Activated CD4-positive, alpha-beta memory T cell treated with anti-CD3 and anti-CD28 coated beads, Interleukin-2, amount 10 ng/mL, durations not matched to agents 7 days and 5 days (primary cell): Measurements from ENCODE around the gene ARID5A. TPM values are rescaled to one million over a fixed set of nuclear protein-coding genes. Genes with fewer than 3 reads are reported as not detected.
"Not testable (repeated sequence)": the region's sequence is repeated elsewhere in the genome, so short reads cannot be mapped to it uniquely, and the experiment has no call there.

Source experiments
- CTCF ChIA-PET: fragments of 350-600 bp; sonication (Branson Sonifier 250); formaldehyde crosslinking; loops from one replicate; lab custom pipeline; 2021; ENCODE audit warnings: antibody characterized with exemption, inconsistent platforms; lab: Charles Lee
- POLR2A ChIA-PET: fragments of 350-600 bp; sonication (Branson Sonifier 250); formaldehyde crosslinking; loops from one replicate; lab custom pipeline; 2021; ENCODE audit warnings: antibody characterized with exemption; lab: Charles Lee
- DNase-seq: peaks from one replicate; pipeline ENCODE4 v3.0.0-alpha.2; 2020
- H3K27ac Mint-ChIP-seq: one replicate; pipeline ENCODE4 v1.8.0; 2021; ENCODE audit warnings: mild to moderate bottlenecking, mixed read lengths
- H3K27me3 Mint-ChIP-seq: one replicate; pipeline ENCODE4 v1.8.0; 2021; ENCODE audit warnings: mixed read lengths
- H3K36me3 Mint-ChIP-seq: one replicate; pipeline ENCODE4 v1.8.0; 2021; ENCODE audit warnings: low read depth, mixed read lengths
- H3K4me1 Mint-ChIP-seq: one replicate; pipeline ENCODE4 v1.8.0; 2021; ENCODE audit warnings: mixed read lengths
- H3K4me3 Mint-ChIP-seq: one replicate; pipeline ENCODE4 v1.8.0; 2021; ENCODE audit warnings: mild to moderate bottlenecking, mixed read lengths
- H3K9me3 Mint-ChIP-seq: one replicate; pipeline ENCODE4 v1.8.0; 2021; ENCODE audit warnings: mixed read lengths
- total RNA-seq, 2 experiments: library from RNA; stranded (reverse); gene quantifications; one replicate each; pipeline ENCODE4 v1.2.3, GENCODE V29; 2021

Gene ARID5A
- total RNA-seq = 10 to 100 TPM; 80.0 to 86.8 TPM

DNA sequence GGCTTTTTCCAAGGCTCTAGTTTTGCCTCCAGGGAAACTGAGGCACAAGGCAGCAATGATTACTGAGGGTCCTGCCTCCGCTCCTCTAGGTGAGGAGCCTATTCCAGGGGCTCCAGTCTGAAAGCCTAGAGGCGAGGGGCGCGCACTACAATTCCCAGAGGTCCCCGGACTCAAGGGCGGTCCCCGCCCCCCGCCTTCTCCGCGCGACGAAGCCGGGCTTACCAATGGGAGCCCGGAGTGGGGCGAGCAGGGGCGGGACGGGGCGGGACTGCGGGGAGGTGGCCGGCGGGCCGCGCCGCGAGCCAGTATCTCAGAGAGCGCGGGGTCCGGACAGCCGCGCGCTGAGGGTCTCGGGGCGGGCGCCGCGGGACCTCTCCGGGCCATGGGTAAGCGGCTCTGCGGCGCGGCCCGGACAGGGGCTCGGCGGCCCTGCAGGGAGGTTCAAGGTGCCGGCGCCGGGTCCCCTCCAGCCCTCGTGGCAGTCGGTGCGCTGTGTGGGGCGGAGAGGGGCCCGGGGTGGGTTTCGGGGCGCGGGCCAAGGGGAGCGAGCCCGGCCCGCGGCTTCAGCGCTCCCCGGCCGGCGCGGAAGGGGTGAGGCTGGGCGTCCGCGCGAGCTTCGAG lies at the start of gene ARID5A:
Gene ARID5A (plus strand): TSS at position 308 of the 621 bp plus-strand sequence. CDS start 75 bp downstream, at position 383.
- ChIA-PET POLR2A (interaction anchor here (0.7 to 8.2 kb wide), 19 partner anchors 9 to 418 kb away, joined by 3 to 221 read pairs (median 7); partner anchors contain the start of genes ITPRIPL1, KANSL3 and NCAPH), CTCF (interaction anchor here (0.8 to 6.2 kb wide), 6 partner anchors 9 to 224 kb away, joined by 3 to 63 read pairs (median 9); partner anchors contain the start of gene ITPRIPL1)
- H3K27ac Mint-ChIP-seq = peak within 1 kb of the TSS; percentile 97
- peaks cover 8% of the 10 kb centered on the region for H3K27me3 Mint-ChIP-seq
- peak within 1 kb of the TSS; percentile 90 for H3K4me3 Mint-ChIP-seq
- DNase-seq = peak; percentile 94
- no peaks in the 10 kb centered on the region for H3K9me3 Mint-ChIP-seq
- peaks cover 68% of the 10 kb centered on the region for H3K4me1 Mint-ChIP-seq
- H3K36me3 Mint-ChIP-seq = peaks cover 37% of the 10 kb centered on the region

GRCh38 chr2:96489261-96489660 lies 47.3 kb upstream of the ARID5A start:
- no peak overlapping the region for H3K4me3 Mint-ChIP-seq
- DNase-seq = no peak
- ChIA-PET POLR2A (no interaction called here), CTCF (interaction anchor here (1.0 kb wide), 1 partner anchor 17 kb away, joined by 3 read pairs; no protein-coding TSS in a partner anchor)
- peaks cover 5% of the 10 kb centered on the region for H3K9me3 Mint-ChIP-seq
- peaks cover 24% of the 10 kb centered on the region for H3K36me3 Mint-ChIP-seq
- peak overlapping the region; percentile 1 for H3K27ac Mint-ChIP-seq
- H3K27me3 Mint-ChIP-seq = no peaks in the 10 kb centered on the region
- H3K4me1 Mint-ChIP-seq = peaks cover 63% of the 10 kb centered on the region

GRCh38 chr2:96489663-96490062 lies 46.9 kb upstream of the ARID5A start:
- Mint-ChIP-seq H3K9me3 (peaks cover 7% of the 10 kb centered on the region), H3K4me1 (peaks cover 61% of the 10 kb centered on the region), H3K36me3 (peaks cover 27% of the 10 kb centered on the region), H3K4me3 (no peak overlapping the region), H3K27ac (peak overlapping the region; percentile 28), H3K27me3 (no peaks in the 10 kb centered on the region)
- DNase-seq = no peak
- POLR2A ChIA-PET = no interaction called here
- CTCF ChIA-PET = no interaction called here

- Mint-ChIP-seq H3K27me3 (no peaks in the 10 kb centered on the region), H3K9me3 (peaks cover 13% of the 10 kb centered on the region), H3K4me1 (peaks cover 55% of the 10 kb centered on the region), H3K36me3 (peaks cover 28% of the 10 kb centered on the region), H3K4me3 (no peak overlapping the region), H3K27ac (peak overlapping the region; percentile 69)
- POLR2A ChIA-PET = interaction anchor here (0.9 kb wide), 1 partner anchor 85 kb away, joined by 3 read pairs; no protein-coding TSS in a partner anchor
- no peak for DNase-seq
- CTCF ChIA-PET = interaction anchor here (1.4 kb wide), 1 partner anchor 46 kb away, joined by 3 read pairs; no protein-coding TSS in a partner anchor
Observed at GRCh38 chr2:96491860-96492497, 44.6 kb upstream of the ARID5A start.

- no peak for DNase-seq
- Mint-ChIP-seq H3K27ac (no peak overlapping the region), H3K4me1 (peaks cover 55% of the 10 kb centered on the region), H3K4me3 (no peak overlapping the region), H3K27me3 (no peaks in the 10 kb centered on the region), H3K9me3 (peaks cover 13% of the 10 kb centered on the region), H3K36me3 (peaks cover 25% of the 10 kb centered on the region)
- POLR2A ChIA-PET = interaction anchor here (0.5 to 0.9 kb wide), 2 partner anchors 86 to 185 kb away, joined by 3 to 4 read pairs; no protein-coding TSS in a partner anchor
- CTCF ChIA-PET = interaction anchor here (1.4 kb wide), 1 partner anchor 45 kb away, joined by 3 read pairs; no protein-coding TSS in a partner anchor
Observed at GRCh38 chr2:96493072-96493471, 43.5 kb upstream of the ARID5A start.

GRCh38 chr2:96494188-96494587 lies 42.4 kb upstream of the ARID5A start:
- Mint-ChIP-seq H3K4me3 (no peak overlapping the region), H3K4me1 (peaks cover 52% of the 10 kb centered on the region), H3K27ac (no peak overlapping the region), H3K9me3 (peaks cover 13% of the 10 kb centered on the region), H3K27me3 (no peaks in the 10 kb centered on the region), H3K36me3 (peaks cover 19% of the 10 kb centered on the region)
- ChIA-PET POLR2A (no interaction called here), CTCF (no interaction called here)
- DNase-seq = no peak

- Mint-ChIP-seq H3K4me3 (no peak overlapping the region), H3K27ac (no peak overlapping the region), H3K9me3 (peaks cover 13% of the 10 kb centered on the region), H3K27me3 (peaks cover 2% of the 10 kb centered on the region), H3K36me3 (peaks cover 22% of the 10 kb centered on the region), H3K4me1 (peaks cover 41% of the 10 kb centered on the region)
- POLR2A ChIA-PET = interaction anchor here (1.2 to 1.5 kb wide), 3 partner anchors 8 to 176 kb away, joined by 3 to 6 read pairs (median 3); no protein-coding TSS in a partner anchor
- DNase-seq = no peak
- CTCF ChIA-PET = interaction anchor here (1.4 kb wide), 1 partner anchor 89 kb away, joined by 3 read pairs; no protein-coding TSS in a partner anchor
Observed at GRCh38 chr2:96495982-96496629, 40.4 kb upstream of the ARID5A start.

GRCh38 chr2:96498021-96498431 lies 38.5 kb upstream of the ARID5A start:
- no peak for DNase-seq
- H3K9me3 Mint-ChIP-seq = peaks cover 13% of the 10 kb centered on the region
- POLR2A ChIA-PET = no interaction called here
- peaks cover 41% of the 10 kb centered on the region for H3K4me1 Mint-ChIP-seq
- CTCF ChIA-PET = no interaction called here
- peaks cover 2% of the 10 kb centered on the region for H3K27me3 Mint-ChIP-seq
- H3K36me3 Mint-ChIP-seq = peaks cover 22% of the 10 kb centered on the region
- no peak overlapping the region for H3K4me3 Mint-ChIP-seq
- no peak overlapping the region for H3K27ac Mint-ChIP-seq

GRCh38 chr2:96498611-96499010 lies 37.9 kb upstream of the ARID5A start:
- POLR2A ChIA-PET, DNase-seq, H3K27ac Mint-ChIP-seq, H3K4me3 Mint-ChIP-seq, H3K27me3 Mint-ChIP-seq, CTCF ChIA-PET: not testable (repeated sequence)
- H3K4me1 Mint-ChIP-seq = peaks cover 39% of the 10 kb centered on the region
- peaks cover 13% of the 10 kb centered on the region for H3K9me3 Mint-ChIP-seq
- peaks cover 22% of the 10 kb centered on the region for H3K36me3 Mint-ChIP-seq

DNA sequence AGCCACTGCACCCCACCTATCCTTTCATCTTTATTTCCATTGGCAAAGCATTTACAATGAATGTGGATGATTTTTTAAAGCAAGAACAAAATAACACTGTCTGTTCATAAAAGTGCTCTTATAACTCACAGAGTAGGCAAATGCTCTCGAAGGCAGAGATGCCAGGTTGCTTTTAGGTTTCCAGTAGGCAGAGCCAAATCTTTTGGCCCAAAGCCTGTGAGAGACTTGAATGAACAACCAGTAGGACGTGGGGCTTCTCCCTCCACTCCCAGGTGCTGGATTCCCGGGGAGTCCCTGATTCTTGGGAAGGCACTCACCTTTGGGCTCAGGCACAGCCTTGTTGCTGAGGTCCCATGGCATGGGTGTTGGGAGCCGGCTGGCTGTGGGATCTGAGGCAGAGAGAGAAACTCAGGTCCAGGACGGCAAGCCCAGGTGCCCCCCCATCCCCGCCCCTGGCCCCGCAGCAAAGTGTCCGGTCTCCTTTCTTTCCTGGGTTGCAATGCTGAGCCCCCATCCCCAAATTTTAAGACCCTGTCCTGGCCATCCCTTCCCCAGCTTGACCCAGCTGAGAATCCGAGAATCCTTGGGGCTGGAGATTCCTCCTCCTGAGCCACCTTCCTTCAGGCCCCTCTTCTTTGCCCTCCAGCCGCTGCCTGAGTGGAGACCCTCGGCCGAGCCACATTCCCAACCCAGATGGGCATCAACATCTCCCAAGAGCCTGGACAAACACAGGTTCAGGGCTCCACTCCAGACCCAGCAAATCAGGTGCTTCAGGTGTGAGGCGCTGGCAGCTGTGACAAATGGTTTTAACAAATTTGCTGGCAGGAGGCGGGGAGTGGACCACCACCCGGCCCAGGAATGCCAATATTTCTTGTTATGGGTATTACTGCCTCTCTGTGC lies 37.2 kb upstream of the ARID5A start:
- Mint-ChIP-seq H3K27me3 (peaks cover 2% of the 10 kb centered on the region), H3K9me3 (peaks cover 8% of the 10 kb centered on the region), H3K36me3 (peaks cover 16% of the 10 kb centered on the region), H3K4me3 (no peak overlapping the region), H3K27ac (no peak overlapping the region), H3K4me1 (peaks cover 38% of the 10 kb centered on the region)
- no peak for DNase-seq
- ChIA-PET CTCF (no interaction called here), POLR2A (no interaction called here)

DNA sequence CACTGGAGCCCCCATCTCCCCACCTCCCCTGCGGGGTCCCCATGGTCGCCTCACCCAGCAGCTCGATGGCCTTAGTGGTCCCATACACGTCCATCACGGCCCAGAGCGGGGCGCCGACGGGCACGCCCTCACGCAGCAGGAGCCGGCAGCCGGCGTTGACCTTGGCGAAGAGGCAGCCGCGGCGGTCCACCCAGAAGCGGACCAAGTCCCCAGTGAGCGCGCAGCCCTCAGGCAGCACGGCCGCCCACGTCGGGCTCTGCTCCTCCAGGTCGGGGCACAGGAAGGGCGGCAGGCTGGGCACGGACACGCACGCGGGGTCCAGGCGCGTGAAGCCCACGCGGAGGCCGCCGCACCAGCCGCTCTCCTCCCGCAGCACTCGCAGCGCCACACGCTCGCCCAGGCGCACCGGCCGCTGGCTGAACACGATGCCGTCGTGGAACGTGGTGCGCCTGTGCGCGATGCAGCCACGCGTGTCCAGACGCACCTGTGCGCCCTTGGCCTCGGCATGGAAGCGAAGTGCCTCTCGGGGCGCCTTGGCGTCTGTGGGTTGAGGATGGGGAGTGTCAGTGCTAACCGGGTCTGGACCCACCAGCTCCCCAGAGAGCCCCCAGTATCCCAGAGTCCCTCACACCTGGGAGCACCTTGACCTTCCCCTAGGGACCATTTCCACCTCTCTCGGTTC lies 36.0 kb upstream of the ARID5A start:
- Mint-ChIP-seq H3K27ac (no peak overlapping the region), H3K9me3 (peaks cover 2% of the 10 kb centered on the region), H3K27me3 (peaks cover 2% of the 10 kb centered on the region), H3K36me3 (peaks cover 9% of the 10 kb centered on the region), H3K4me1 (peaks cover 42% of the 10 kb centered on the region), H3K4me3 (no peak overlapping the region)
- ChIA-PET POLR2A (no interaction called here), CTCF (no interaction called here)
- DNase-seq = no peak

GRCh38 chr2:96501471-96501874 lies 35.1 kb upstream of the ARID5A start:
- Mint-ChIP-seq H3K36me3 (peaks cover 2% of the 10 kb centered on the region), H3K4me1 (peaks cover 33% of the 10 kb centered on the region), H3K9me3 (no peaks in the 10 kb centered on the region), H3K27ac (peak overlapping the region; percentile 40), H3K27me3 (peaks cover 2% of the 10 kb centered on the region), H3K4me3 (no peak overlapping the region)
- peak; percentile 40 for DNase-seq
- ChIA-PET CTCF (no interaction called here), POLR2A (no interaction called here)
